H1 (cell line): ENCODE results near the gene MTFR1L. TPM values are rescaled to one million over a fixed set of nuclear protein-coding genes. Genes with fewer than 3 reads are reported as not detected.
A peak's percentile ranks its signal among the peaks of the same experiment; 100 is the strongest.

Experiments used
- CTCF ChIA-PET: fragments of 300-600 bp; sonication (Branson Sonifier 250); formaldehyde crosslinking; loops from one replicate; lab custom pipeline; 2021; ENCODE audit not compliant: partially characterized antibody; lab: Charles Lee
- POLR2A ChIA-PET: fragments of 300-600 bp; sonication (Branson Sonifier 250); formaldehyde crosslinking; loops from one replicate; lab custom pipeline; 2021; ENCODE audit warnings: inconsistent platforms; ENCODE audit not compliant: partially characterized antibody; lab: Charles Lee
- DNase-seq, 2 experiments: peaks; one replicate each; pipeline versions ENCODE4 v3.0.0 to v3.0.0-alpha.2; 2010 to 2022; ENCODE audit warnings: low spot score in 2 of 2, low read depth in 1 of 2, mixed read lengths in 1 of 2
- FAIRE-seq: peaks from 2 replicates; lab custom pipeline; 2011; peaks lifted over from hg19 to GRCh38; lab: Jason Lieb, UNC
- H2AFZ ChIP-seq: 2 replicates; pipeline ENCODE4 v1.8.1; 2012; ENCODE audit warnings: low read length, inconsistent platforms
- H2AK5ac ChIP-seq: 2 replicates; pipeline ENCODE4 v1.6.1; 2013; ENCODE audit warnings: low read depth, low read length
- H2BK120ac ChIP-seq: replicated peaks from 2 replicates; pipeline ENCODE3; 2013; ENCODE audit warnings: low read depth, low read length, inconsistent platforms
- H2BK12ac ChIP-seq: 2 replicates; pipeline ENCODE4 v1.6.1; 2013; ENCODE audit warnings: low read depth, low read length
- H2BK15ac ChIP-seq: 2 replicates; pipeline ENCODE4 v1.6.1; 2013; ENCODE audit warnings: low read length
- H2BK20ac ChIP-seq: 2 replicates; pipeline ENCODE4 v1.6.1; 2013; ENCODE audit warnings: low read length
- H2BK5ac ChIP-seq: 2 replicates; pipeline ENCODE4 v1.6.1; 2013; ENCODE audit warnings: low read depth, low read length
- H3K14ac ChIP-seq: 2 replicates; pipeline ENCODE4 v1.6.1; 2013; ENCODE audit warnings: inconsistent platforms; ENCODE audit not compliant: insufficient read length
- H3K18ac ChIP-seq: 2 replicates; pipeline ENCODE4 v1.6.1; 2013; ENCODE audit warnings: low read length; ENCODE audit errors: extremely low read depth
- H3K23ac ChIP-seq: 2 replicates; pipeline ENCODE4 v1.6.1; 2013; ENCODE audit warnings: inconsistent platforms; ENCODE audit not compliant: insufficient read length
- H3K23me2 ChIP-seq: 2 replicates; pipeline ENCODE4 v1.6.1; 2013; ENCODE audit warnings: low read depth, low read length
- H3K27ac ChIP-seq: 2 replicates; pipeline ENCODE4 v1.6.1; 2011; ENCODE audit warnings: low read depth, low read length, inconsistent platforms
- H3K27me3 ChIP-seq, 4 experiments: replicated peaks in 1 of 4; 1 replicate in 1 of 4; 2 replicates in 3 of 4; pipeline versions ENCODE4 v1.6.1 to v1.8.1; 2011 to 2013; ENCODE audit warnings: low read length in 3 of 4, mild to moderate bottlenecking in 3 of 4, inconsistent platforms in 2 of 4, mixed read lengths in 2 of 4, moderate library complexity in 1 of 4; ENCODE audit not compliant: control insufficient read depth in 3 of 4, insufficient read depth in 3 of 4; ENCODE audit errors: extremely low read depth in 1 of 4
- H3K36me3 ChIP-seq, 4 experiments: 2 replicates each; pipeline versions ENCODE4 v1.6.1 to v1.8.1; 2011 to 2013; ENCODE audit warnings: mild to moderate bottlenecking in 4 of 4, low read length in 3 of 4, moderate library complexity in 2 of 4, control low read depth in 1 of 4, inconsistent platforms in 1 of 4; ENCODE audit not compliant: insufficient read depth in 4 of 4, control insufficient read depth in 2 of 4
- H3K4ac ChIP-seq: replicated peaks from 2 replicates; pipeline ENCODE3; 2013; ENCODE audit warnings: low read length, low read depth, mixed read lengths, inconsistent platforms; ENCODE audit not compliant: insufficient read length
- H3K4me1 ChIP-seq, 4 experiments: replicated peaks in 1 of 4; 1 replicate in 1 of 4; 2 replicates in 3 of 4; pipeline versions ENCODE4 v1.6.1 to v1.8.1; 2011 to 2013; ENCODE audit warnings: low read length in 3 of 4, inconsistent platforms in 2 of 4, mixed read lengths in 1 of 4; ENCODE audit not compliant: insufficient read depth in 4 of 4, control insufficient read depth in 3 of 4
- H3K4me2 ChIP-seq, 2 experiments: 2 replicates each; pipeline versions ENCODE4 v1.6.1 to v1.8.1; 2011 to 2013; ENCODE audit warnings: low read depth in 2 of 2, low read length in 2 of 2, control low read depth in 1 of 2, inconsistent platforms in 1 of 2, mild to moderate bottlenecking in 1 of 2; ENCODE audit not compliant: insufficient read depth in 1 of 2
- H3K4me3 ChIP-seq, 4 experiments: fragments of 200-600, 300-600 bp in 1 of 4; sonication (generic), shearing (Covaris generic), sonication (Bioruptor Twin) in 1 of 4; 2 replicates each; pipeline versions ENCODE4 v1.5.1 to v1.8.1; 2011 to 2016; ENCODE audit warnings: low read length in 4 of 4, low read depth in 3 of 4, control low read depth in 2 of 4, inconsistent platforms in 2 of 4, mild to moderate bottlenecking in 2 of 4, mixed read lengths in 1 of 4, moderate library complexity in 1 of 4; ENCODE audit not compliant: insufficient read depth in 2 of 4; ENCODE audit errors: extremely low read depth in 1 of 4
- H3K56ac ChIP-seq: replicated peaks from 2 replicates; pipeline ENCODE3; 2013; ENCODE audit warnings: low read depth, mild to moderate bottlenecking, mixed read lengths, low read length, inconsistent platforms; ENCODE audit not compliant: insufficient read length
- H3K79me1 ChIP-seq: 2 replicates; pipeline ENCODE4 v1.6.1; 2013; ENCODE audit warnings: low read depth, low read length, control low read depth
- H3K79me2 ChIP-seq, 2 experiments: 2 replicates each; pipeline versions ENCODE4 v1.6.1 to v1.8.1; 2012 to 2013; ENCODE audit warnings: low read length in 2 of 2, mild to moderate bottlenecking in 2 of 2, inconsistent platforms in 1 of 2; ENCODE audit not compliant: insufficient read depth in 2 of 2, control insufficient read depth in 1 of 2
- H3K9ac ChIP-seq, 4 experiments: replicated peaks in 1 of 4; 1 replicate in 1 of 4; 2 replicates in 3 of 4; pipeline versions ENCODE4 v1.6.1 to v1.8.1; 2011 to 2013; ENCODE audit warnings: low read depth in 3 of 4, low read length in 3 of 4, control low read depth in 2 of 4, mild to moderate bottlenecking in 2 of 4, moderate library complexity in 2 of 4, inconsistent platforms in 1 of 4; ENCODE audit errors: extremely low read depth in 1 of 4
- H3K9me3 ChIP-seq, 2 experiments: 2 replicates each; pipeline versions ENCODE4 v1.6.1 to v1.8.1; 2012 to 2013; ENCODE audit warnings: mild to moderate bottlenecking in 2 of 2, moderate library complexity in 2 of 2, control low read depth in 1 of 2, inconsistent platforms in 1 of 2, low read depth in 1 of 2, low read length in 1 of 2, mixed read lengths in 1 of 2; ENCODE audit not compliant: insufficient read depth in 2 of 2
- H4K20me1 ChIP-seq, 2 experiments: replicated peaks in 1 of 2; 2 replicates each; pipeline versions ENCODE3 to v1.8.1; 2011 to 2013; ENCODE audit warnings: inconsistent platforms in 2 of 2, low read length in 2 of 2, mild to moderate bottlenecking in 1 of 2; ENCODE audit not compliant: insufficient read depth in 2 of 2, control insufficient read depth in 1 of 2
- H4K5ac ChIP-seq: 2 replicates; pipeline ENCODE4 v1.6.1; 2013; ENCODE audit warnings: low read length, low read depth, mixed read lengths, inconsistent platforms; ENCODE audit not compliant: insufficient read length
- H4K8ac ChIP-seq: 2 replicates; pipeline ENCODE4 v1.8.0; 2013; ENCODE audit warnings: mild to moderate bottlenecking, moderate library complexity, low read length, inconsistent platforms; ENCODE audit not compliant: insufficient read depth; ENCODE audit errors: extremely low read depth
- H4K91ac ChIP-seq: replicated peaks from 2 replicates; pipeline ENCODE3; 2013; ENCODE audit warnings: low read length, mixed read lengths, inconsistent platforms; ENCODE audit not compliant: insufficient read length
- ATF2 ChIP-seq: IDR thresholded peaks from 2 replicates; pipeline ENCODE4 v1.6.1; 2012; ENCODE audit warnings: low read length, inconsistent platforms
- CREB1 ChIP-seq: IDR thresholded peaks from 2 replicates; pipeline ENCODE4 v1.6.1; 2012; ENCODE audit warnings: inconsistent platforms
- E2F6 ChIP-seq: IDR thresholded peaks from 2 replicates; pipeline ENCODE4 v1.6.1; 2012; ENCODE audit warnings: inconsistent platforms
- EZH2 ChIP-seq: fragments of 200-600 bp; sonication (generic); IDR thresholded peaks from 2 replicates; pipeline ENCODE4 v1.7.1; 2012; ENCODE audit warnings: low read depth, mild to moderate bottlenecking, moderate library complexity, low read length, inconsistent platforms; ENCODE audit not compliant: severe bottlenecking
- KDM1A ChIP-seq: fragments of 200-600, 300-600 bp; sonication (generic); IDR thresholded peaks from 2 replicates; pipeline ENCODE4 v1.7.1; 2016; ENCODE audit warnings: mild to moderate bottlenecking, low read length, borderline replicate concordance
- RFX5 ChIP-seq: IDR thresholded peaks from 2 replicates; pipeline ENCODE4 v1.6.1; 2011; ENCODE audit warnings: low read depth, low read length, improper control_type of control experiment, borderline replicate concordance
- SIN3A ChIP-seq, 2 experiments: IDR thresholded peaks in 1 of 2; conservative IDR thresholded peaks in 1 of 2; 2 replicates each; pipeline ENCODE4 v1.6.1; 2011 to 2012; ENCODE audit warnings: low read length in 2 of 2, improper control_type of control experiment in 1 of 2, low read depth in 1 of 2, mild to moderate bottlenecking in 1 of 2
- SP4 ChIP-seq: IDR thresholded peaks from 2 replicates; pipeline ENCODE4 v1.6.1; 2012; ENCODE audit warnings: low read length, inconsistent platforms
- WGBS, 2 experiments: shearing (Covaris generic) in 1 of 2; methylation state at CpG; one replicate each; pipeline versions ENCODE4 v1.1.6 to v1.1.7; 2013 to 2015; ENCODE audit warnings: low lambda C conversion rate in 2 of 2, mixed read lengths in 2 of 2, inconsistent platforms in 1 of 2, low coverage in 1 of 2, missing lambda C conversion rate in 1 of 2; ENCODE audit not compliant: insufficient replicate concordance in 2 of 2, insufficient coverage in 1 of 2, insufficient read length in 1 of 2; ENCODE audit errors: extremely low coverage in 1 of 2, missing lambda C conversion rate in 1 of 2; 5-methylcytosine and 5-hydroxymethylcytosine counted together
- polyA plus RNA-seq, 7 experiments: library from polyadenylated mRNA; depleted of rRNA in 3 of 7; stranded (reverse) in 5 of 7; unstranded in 2 of 7; fragments of >200 nt in 5 of 7; fragments of 200-250 nt in 2 of 7; gene quantifications; 1 replicate in 5 of 7; 2 replicates in 1 of 7; 4 replicates in 1 of 7; pipeline versions ENCODE4 v1.2.1 to v1.2.3, GENCODE V29; 2011 to 2013; ENCODE audit warnings: missing spikeins in 2 of 7, mixed read lengths in 2 of 7
- total RNA-seq: library from RNA; stranded (reverse); fragmentation: NEBNext Ultra II Directional; extraction: Animal tissue kit (Norgen Biotek cat#: 25700); gene quantifications from 2 replicates; pipeline ENCODE4 v1.2.1, GENCODE V29; 2021

Gene MTFR1L
- total and polyA plus RNA-seq, 2 of the 8 experiments (the other 6 are each of a cell fraction or from before 2014, with no cell fraction given), result 20.8 to 23.1 TPM

- Histone ChIP-seq H3K56ac (no peak overlapping the region), H3K27ac (no peak overlapping the region), H3K4ac (no peak overlapping the region), H2BK15ac (no peak overlapping the region), H3K36me3 (no peaks in the 10 kb centered on the region), H3K4me1 (peaks cover 12 to 25% (median 15%) of the 10 kb centered on the region in 4 experiments), H4K8ac (no peak overlapping the region), H3K27me3 (peaks cover 0 to 6% (median 2%) of the 10 kb centered on the region in 4 experiments; a peak in 4 of 7 replicates), H2BK20ac (no peak overlapping the region), H3K79me2 (peaks cover 0 to 3% of the 10 kb centered on the region in 2 experiments; a peak in 1 of 4 replicates), H4K91ac (no peak overlapping the region), H3K9ac (peak overlapping the region in 3 of 4 experiments; percentile 7 to 52 (median 51); a peak in 4 of 7 replicates), H2BK5ac (no peak overlapping the region), H3K23me2 (peaks cover 12% of the 10 kb centered on the region), H3K4me3 (peak overlapping the region; percentile 75 to 85 (median 80); a peak in 7 of 8 replicates), H2AFZ (no peak overlapping the region), H3K4me2 (peak overlapping the region; percentile 90 to 93), H2BK120ac (no peak overlapping the region), H3K79me1 (peaks cover 8% of the 10 kb centered on the region; the same call in 1 of the 2 replicates), H3K14ac (no peak overlapping the region), H4K20me1 (peaks cover 11 to 13% of the 10 kb centered on the region in 2 experiments), H3K23ac (no peak overlapping the region), H4K5ac (no peak overlapping the region), H2BK12ac (no peak overlapping the region), H3K18ac (no peak overlapping the region), H2AK5ac (no peak overlapping the region), H3K9me3 (no peaks in the 10 kb centered on the region)
- 69% methylated on average over 10 of the region's 10 CpGs; no CpG with 5 or more reads in 1 of the 2 experiments for WGBS, 2 experiments
- FAIRE-seq (no peak), DNase-seq (no peak)
- TF ChIP-seq ATF2, result no peak
- TF ChIP-seq CREB1, result no peak
- no peak for TF ChIP-seq E2F6
- no peak for TF ChIP-seq EZH2
- TF ChIP-seq SP4, result no peak
- no peak for TF ChIP-seq SIN3A (conservative IDR thresholded peaks at IDR 0.05 in 1 of 2, IDR thresholded peaks at IDR 0.05 in 1 of 2; ENCODE audit: low read depth in 1 of 2, low read length in 2 of 2)
- TF ChIP-seq RFX5, result no peak
- TF ChIP-seq KDM1A, result no peak
- CTCF ChIA-PET, result interaction anchor here (1.2 to 2.7 kb wide), 7 partner anchors 10 to 249 kb away, joined by 3 to 11 read pairs (median 4); partner anchors contain the start of gene PAFAH2
- POLR2A ChIA-PET, result interaction anchor here (0.7 to 5.5 kb wide), 9 partner anchors 11 to 240 kb away, joined by 3 to 32 read pairs (median 3); partner anchors contain the start of gene PAQR7
Observed at GRCh38 chr1:25821112-25821476, 1.3 kb downstream of the MTFR1L start.
